Adipocyte (in vitro differentiated cells): ENCODE results near the gene GSDME.

Experiments used
- DNase-seq: peaks from one replicate; pipeline ENCODE4 v3.0.0-alpha.2; 2015; ENCODE audit warnings: low read depth
- H3K27me3 ChIP-seq: replicated peaks from 2 replicates; pipeline ENCODE4 v1.7.0; 2013; ENCODE audit warnings: mild to moderate bottlenecking, low read length, moderate library complexity; ENCODE audit not compliant: control insufficient read depth, insufficient read depth
- H3K36me3 ChIP-seq: 2 replicates; pipeline ENCODE4 v1.7.0; 2013; ENCODE audit warnings: low read length, mild to moderate bottlenecking, moderate library complexity; ENCODE audit not compliant: control insufficient read depth, insufficient read depth, severe bottlenecking
- H3K4me1 ChIP-seq: 2 replicates; pipeline ENCODE4 v1.7.0; 2013; ENCODE audit warnings: mild to moderate bottlenecking, low read length, moderate library complexity; ENCODE audit not compliant: control insufficient read depth, insufficient read depth
- H3K4me3 ChIP-seq: 2 replicates; pipeline ENCODE4 v1.7.0; 2013; ENCODE audit warnings: mild to moderate bottlenecking, low read length, moderate library complexity
- H3K9ac ChIP-seq: 2 replicates; pipeline ENCODE4 v1.7.0; 2013; ENCODE audit warnings: mild to moderate bottlenecking, low read length, moderate library complexity
- H3K9me3 ChIP-seq: 2 replicates; pipeline ENCODE4 v1.7.0; 2013; ENCODE audit warnings: mild to moderate bottlenecking, low read length, moderate library complexity; ENCODE audit not compliant: control insufficient read depth

The GSDME gene

DNA sequence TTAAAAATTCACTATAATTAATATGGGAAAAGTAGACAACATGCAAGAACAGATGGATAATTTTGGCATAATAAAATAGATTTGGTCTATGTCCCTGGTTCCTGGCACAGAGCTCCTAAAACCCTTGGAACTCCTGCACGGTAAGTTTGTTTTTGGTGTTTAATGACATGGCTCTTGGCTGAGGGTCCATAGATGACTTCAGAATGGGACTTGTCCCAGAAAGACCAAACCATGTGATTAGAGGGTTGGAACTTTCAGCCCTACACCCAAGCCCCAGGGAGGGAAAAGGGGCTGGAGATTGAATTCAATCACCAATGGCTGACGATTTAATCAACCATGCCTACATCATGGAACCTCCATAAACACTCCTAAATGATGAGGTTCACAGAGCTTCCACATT lies 12.6 kb upstream of the GSDME start:
- H3K27me3 ChIP-seq, result no peaks in the 10 kb centered on the region
- no peaks in the 10 kb centered on the region for H3K9me3 ChIP-seq
- no peak for DNase-seq
- H3K36me3 ChIP-seq, result no peaks in the 10 kb centered on the region
- H3K4me1 ChIP-seq, result peaks cover 6% of the 10 kb centered on the region
- H3K4me3 ChIP-seq, result no peak overlapping the region
- H3K9ac ChIP-seq, result no peak overlapping the region

DNA sequence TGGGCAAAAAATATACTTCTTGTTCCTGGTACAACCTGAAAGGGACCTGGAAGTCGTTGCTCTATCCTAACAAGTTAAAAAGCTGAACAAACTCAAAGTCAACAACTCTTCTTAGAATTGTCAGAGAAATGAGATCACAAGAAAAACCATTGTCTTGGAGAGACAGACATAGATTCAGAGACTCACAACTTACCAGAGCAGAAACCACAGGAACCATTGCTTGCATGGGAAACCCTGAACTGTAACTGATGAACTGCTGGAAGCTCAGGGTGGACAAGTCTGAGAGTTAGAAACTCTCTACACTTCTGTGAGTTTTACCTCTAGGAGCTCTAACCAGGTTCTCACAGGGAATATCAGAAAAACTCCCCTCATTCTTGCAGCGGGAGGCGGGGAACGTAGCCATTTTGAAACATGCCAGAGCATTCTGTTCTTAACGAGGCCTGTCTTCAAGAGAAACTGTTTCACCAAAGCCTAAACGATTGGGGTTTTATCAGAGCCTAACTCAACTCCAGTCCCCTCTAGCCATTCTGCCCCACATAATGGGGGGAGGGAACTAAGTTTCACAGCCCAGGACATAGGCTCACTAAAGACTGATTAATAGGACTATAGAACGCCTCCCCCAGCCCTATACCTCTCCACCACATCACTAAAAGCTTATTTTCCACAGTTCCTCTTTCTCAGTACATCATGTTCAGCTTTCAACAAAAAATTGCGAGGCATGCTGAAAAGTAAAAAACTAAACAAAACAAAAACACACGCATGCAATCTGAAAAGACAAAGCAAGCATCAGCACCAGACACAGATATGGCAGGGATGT lies 12.0 kb upstream of the GSDME start:
- Histone ChIP-seq H3K9me3 (no peaks in the 10 kb centered on the region), H3K36me3 (no peaks in the 10 kb centered on the region), H3K4me3 (no peak overlapping the region), H3K9ac (no peak overlapping the region), H3K4me1 (peaks cover 4% of the 10 kb centered on the region), H3K27me3 (no peaks in the 10 kb centered on the region)
- no peak for DNase-seq

DNA sequence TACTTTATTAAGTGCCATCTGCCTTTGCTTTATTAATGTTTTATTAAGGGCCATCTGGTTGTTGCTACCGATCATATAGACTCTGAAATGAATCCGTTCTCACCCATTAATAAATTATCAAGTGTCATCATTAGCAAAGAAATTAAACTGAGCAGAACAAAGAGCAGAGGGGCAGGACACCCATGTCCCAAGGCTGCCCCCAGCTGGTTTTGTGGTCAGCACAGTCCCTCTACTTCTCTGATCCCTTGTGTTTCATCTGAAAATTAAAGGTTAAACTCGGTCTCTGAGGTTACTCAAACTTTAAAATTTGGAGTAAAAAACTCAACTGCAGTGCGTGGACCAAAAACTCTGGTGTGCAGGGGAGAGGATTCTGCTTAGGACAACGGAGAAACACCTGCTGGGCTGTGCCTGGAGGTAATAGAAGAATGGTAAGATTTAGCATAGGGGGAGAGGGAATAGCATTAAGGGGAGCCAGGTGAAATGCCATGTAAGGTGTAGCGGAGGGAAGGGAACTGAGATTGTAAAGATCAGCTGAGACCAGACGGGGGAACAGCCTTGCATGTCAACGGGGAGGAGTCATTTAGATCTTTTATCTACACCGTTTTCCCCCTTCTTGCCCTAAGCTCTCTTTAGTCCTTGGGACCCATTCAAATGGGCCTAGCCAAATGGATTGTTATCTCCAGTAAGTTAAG lies 10.8 kb upstream of the GSDME start:
- Histone ChIP-seq H3K9me3 (no peaks in the 10 kb centered on the region), H3K4me1 (peaks cover 11% of the 10 kb centered on the region), H3K36me3 (no peaks in the 10 kb centered on the region), H3K27me3 (no peaks in the 10 kb centered on the region), H3K9ac (no peak overlapping the region), H3K4me3 (no peak overlapping the region)
- DNase-seq, result no peak

DNA sequence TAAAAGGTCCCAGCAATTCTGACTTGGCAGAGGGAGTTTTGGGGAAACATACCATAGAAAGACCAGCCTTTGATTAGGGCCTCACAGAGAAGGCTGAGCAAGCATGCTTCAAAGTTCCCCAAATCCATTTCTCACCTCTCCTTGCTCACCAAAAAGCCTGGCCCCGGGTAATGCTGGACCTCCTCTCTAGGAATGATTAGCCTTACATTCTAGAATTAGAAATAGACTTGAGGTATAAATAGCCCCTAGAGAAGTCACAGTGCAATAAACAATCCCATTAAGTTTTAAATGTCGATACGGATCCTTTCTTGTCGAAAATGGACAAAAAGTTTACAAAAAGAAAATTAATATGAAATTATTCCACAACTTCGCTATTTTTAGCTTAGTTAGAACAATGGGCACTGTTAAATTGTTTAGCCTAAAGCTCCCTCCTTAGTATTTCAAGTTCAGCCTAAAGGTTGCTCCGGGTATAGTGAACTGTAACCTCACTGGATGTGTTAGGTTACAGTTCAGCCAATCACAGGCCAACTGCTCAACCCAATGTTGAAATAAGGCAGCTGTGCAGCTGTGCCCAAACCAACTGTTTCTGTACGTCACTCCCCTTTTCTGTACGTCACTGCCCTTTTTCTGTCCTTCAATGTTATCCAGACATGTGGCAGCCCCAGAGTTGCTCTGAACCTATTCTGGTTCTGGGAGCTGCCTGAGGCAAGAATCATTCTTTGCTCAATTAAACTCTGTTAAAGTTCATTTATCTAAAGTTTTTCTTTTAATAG lies 7.9 kb upstream of the GSDME start:
- Histone ChIP-seq H3K27me3 (no peaks in the 10 kb centered on the region), H3K36me3 (no peaks in the 10 kb centered on the region), H3K9me3 (no peaks in the 10 kb centered on the region), H3K4me3 (no peak overlapping the region), H3K9ac (no peak overlapping the region), H3K4me1 (peaks cover 13% of the 10 kb centered on the region)
- peak; percentile 40 for DNase-seq

DNA sequence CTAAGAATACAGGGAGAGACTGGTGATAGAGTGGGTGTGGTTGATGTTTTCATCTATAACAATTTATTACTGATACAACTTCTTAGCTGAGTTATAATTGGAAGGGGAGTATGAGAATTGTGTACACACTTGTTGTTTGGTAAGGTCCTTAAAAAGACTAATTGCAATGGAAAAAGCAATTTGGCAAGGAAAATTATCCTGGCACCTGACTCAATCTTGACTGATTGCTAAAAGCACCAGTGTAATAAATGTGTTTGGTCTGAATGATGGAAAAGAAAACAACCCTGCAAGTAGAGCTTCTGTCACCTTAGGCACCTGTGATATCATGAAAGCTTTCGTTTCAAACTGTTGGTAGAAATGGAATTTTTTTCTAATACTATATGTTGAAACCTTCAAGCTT lies 6.7 kb upstream of the GSDME start:
- DNase-seq, result no peak
- Histone ChIP-seq H3K4me3 (no peak overlapping the region), H3K27me3 (no peaks in the 10 kb centered on the region), H3K9me3 (no peaks in the 10 kb centered on the region), H3K4me1 (peaks cover 10% of the 10 kb centered on the region), H3K9ac (no peak overlapping the region), H3K36me3 (no peaks in the 10 kb centered on the region)

DNA sequence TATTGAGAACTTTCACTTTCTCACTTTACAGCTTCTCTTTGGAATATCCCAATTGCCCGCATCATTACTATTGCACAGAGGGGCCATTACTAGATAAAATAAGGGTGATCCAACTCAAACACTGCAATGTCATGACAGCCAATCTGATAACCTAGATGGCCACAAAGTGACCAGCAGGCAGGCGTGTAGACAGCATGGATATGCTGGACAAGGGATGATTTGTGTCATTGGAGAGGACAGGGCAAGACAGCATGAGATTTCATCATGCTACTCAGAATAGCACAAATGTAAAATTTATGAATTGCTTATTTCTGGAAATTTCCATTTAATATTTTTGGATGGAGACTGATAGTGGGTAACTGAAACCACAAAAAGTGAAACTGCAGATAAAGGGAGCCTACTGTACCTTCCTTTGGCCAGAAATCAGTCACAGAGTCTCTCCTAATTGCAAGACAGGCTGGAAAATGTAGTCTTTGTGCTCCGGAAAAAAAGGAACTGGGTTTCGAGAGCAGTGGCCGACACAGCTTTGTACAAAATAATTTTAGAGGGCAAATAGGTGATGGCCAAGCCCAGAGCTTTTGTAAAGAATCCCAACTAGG lies 6.1 kb upstream of the GSDME start:
- Histone ChIP-seq H3K9ac (no peak overlapping the region), H3K27me3 (no peaks in the 10 kb centered on the region)

DNA sequence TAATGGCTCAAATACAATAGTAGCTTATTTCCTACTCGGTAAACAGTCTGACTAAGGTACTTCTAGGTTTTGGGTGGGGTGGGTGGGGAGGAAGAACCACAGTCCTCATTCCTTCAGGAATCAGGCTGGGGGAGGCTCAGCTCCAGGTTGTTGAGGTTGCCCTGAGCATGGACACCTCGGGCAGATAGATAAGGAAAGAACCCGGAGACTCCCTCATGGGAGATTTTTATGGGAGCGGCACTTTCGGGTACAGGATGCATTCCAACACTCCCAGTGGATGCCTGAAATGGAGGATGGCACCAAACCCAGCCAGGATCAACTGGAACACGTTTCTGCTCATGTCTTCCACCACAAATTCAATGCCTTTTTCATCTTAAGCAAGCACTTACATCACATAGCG lies 5.5 kb upstream of the GSDME start:
- Histone ChIP-seq H3K27me3 (no peaks in the 10 kb centered on the region), H3K9ac (no peak overlapping the region), H3K4me1 (peaks cover 18% of the 10 kb centered on the region), H3K4me3 (no peak overlapping the region), H3K9me3 (no peaks in the 10 kb centered on the region), H3K36me3 (no peaks in the 10 kb centered on the region)
- no peak for DNase-seq

More for the DNA sequence above, 6.1 kb upstream of the GSDME start:
- H3K9me3 ChIP-seq, result no peaks in the 10 kb centered on the region
- no peak for DNase-seq
- H3K36me3 ChIP-seq, result no peaks in the 10 kb centered on the region
- H3K4me3 ChIP-seq, result no peak overlapping the region
- H3K4me1 ChIP-seq, result peaks cover 12% of the 10 kb centered on the region

DNA sequence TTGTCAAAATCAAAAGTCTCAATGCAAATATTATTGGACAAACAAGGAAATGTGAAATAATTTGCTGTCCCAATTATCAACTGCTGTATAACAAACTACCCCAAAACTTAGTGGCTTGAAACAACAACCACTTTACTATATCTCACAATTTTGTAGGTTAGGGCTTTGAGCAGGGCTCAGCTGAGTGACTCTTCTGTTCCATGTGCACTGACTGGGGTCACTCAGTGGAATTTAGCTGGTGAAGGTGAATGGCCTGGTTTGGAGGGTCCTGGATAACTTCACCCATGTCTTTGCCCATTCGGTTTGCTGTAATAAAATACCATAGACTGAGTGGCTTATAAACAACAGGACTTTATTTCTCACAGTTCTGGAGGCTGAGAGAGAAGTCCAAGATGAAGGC lies 3.7 kb upstream of the GSDME start:
- Histone ChIP-seq H3K27me3 (no peaks in the 10 kb centered on the region), H3K4me3 (no peak overlapping the region), H3K36me3 (no peaks in the 10 kb centered on the region), H3K9me3 (no peaks in the 10 kb centered on the region), H3K4me1 (peaks cover 24% of the 10 kb centered on the region), H3K9ac (no peak overlapping the region)
- no peak for DNase-seq

DNA sequence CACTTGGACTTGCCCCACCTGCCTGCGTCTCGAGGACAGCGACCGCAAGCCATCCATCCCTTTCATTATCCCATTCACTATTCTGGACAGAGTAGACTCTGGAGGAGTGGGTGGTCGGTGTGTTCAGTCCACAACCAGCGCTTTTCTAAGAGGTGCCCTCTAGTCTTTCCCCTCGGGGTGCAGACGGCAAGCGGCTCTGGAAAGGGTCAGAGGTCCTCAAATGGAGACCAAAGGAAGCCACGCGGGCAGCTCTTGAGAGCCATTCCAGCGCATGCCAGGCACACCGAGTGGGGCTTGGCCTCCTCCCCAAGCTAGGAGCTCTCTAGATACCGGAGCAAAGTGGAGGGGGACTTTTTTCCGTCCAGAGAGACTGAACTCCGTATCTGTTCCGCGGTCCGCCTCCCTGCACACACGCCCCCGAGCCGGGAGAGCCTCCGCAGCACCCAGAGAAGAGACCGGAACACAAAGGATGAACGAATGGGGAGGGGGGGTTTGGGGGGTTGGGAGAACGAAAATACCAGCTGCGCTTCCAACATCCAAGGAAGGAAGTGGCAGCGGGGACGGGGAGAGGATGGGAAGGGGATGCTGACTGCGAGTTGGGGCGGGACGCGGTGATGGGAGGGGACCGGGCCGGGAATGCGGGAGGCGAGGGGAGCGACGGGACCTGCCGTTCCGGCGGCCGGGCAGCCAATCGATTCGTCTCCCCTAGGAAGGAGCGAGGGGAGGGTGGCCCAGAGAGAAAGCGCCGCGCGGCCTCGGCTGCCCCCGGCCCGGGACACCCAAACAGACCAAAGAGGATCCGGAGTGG lies 515 bp downstream of the GSDME start:
- Histone ChIP-seq H3K9me3 (no peaks in the 10 kb centered on the region), H3K4me3 (peak overlapping the region; percentile 83), H3K27me3 (no peaks in the 10 kb centered on the region), H3K4me1 (peaks cover 22% of the 10 kb centered on the region), H3K36me3 (no peaks in the 10 kb centered on the region), H3K9ac (peak overlapping the region; percentile 89)
- no peak for DNase-seq

DNA sequence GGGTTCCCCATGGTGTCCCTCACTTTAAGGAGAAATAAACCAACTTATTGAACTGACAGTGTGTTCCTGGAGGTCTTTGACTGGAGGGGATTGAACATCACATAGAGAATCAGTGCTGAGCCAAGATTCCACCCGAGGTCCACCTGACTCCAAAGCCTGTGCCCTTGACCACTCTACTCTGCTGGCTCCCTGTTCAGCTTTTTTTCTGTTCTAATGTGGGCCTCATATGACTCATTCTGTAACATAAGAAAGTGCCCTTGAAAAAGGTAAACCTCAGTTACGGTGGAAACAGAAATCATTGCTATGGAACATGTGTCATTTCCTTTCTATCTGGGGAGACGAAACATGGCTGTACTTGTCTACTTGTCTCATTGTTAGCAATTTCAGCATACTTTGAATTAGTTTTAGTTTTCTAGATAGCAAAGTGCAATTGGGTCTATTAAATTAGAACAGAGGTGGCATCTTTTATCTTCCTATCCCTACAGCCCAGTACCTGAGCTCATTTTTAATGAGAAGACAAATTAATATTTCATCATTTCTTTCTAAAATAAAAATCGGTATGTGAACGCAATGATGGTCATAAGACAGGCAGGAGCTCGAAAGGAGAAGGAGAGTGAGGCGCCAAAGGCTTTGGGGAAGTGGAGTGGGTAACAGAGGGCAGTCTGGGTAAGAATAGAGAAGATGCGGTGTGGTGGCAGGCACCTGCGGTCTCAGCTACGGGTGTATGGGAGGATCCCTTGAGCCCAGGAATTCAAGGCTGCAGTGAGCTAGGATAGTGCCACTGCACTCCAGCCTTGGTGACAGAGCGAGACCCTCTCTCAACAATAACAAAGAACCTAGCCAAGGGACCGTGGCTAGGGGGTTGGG lies 1.5 kb downstream of the GSDME start:
- H3K27me3 ChIP-seq, result no peaks in the 10 kb centered on the region
- H3K9me3 ChIP-seq, result no peaks in the 10 kb centered on the region
- H3K36me3 ChIP-seq, result no peaks in the 10 kb centered on the region
- peaks cover 22% of the 10 kb centered on the region for H3K4me1 ChIP-seq
- peak overlapping the region; percentile 89 for H3K9ac ChIP-seq
- no peak for DNase-seq
- H3K4me3 ChIP-seq, result peak overlapping the region; percentile 83
